Muscle of back (tissue), 11 donors: ENCODE data around the gene LRRFIP1. TPM values are rescaled to one million over a fixed set of nuclear protein-coding genes. Genes with fewer than 3 reads are reported as not detected.
"Not testable (repeated sequence)": the region's sequence is repeated elsewhere in the genome, so short reads cannot be mapped to it uniquely, and the experiment has no call there.

ENCODE experiments used
- DNase-seq, 3 donors: peaks; one replicate each; pipeline versions ENCODE4 v3.0.0 to v3.0.0-alpha.2; 2013
- polyA plus RNA-seq, 10 donors: library from polyadenylated mRNA; unstranded; fragments of 120-200 nt; gene quantifications; one replicate each; pipeline ENCODE4 v1.2.1, GENCODE V29; 2013; ENCODE audit not compliant: insufficient read length in 10 of 10

LRRFIP1 gene
- polyA plus RNA-seq, 10 donors, result 95.0 to 194 (median 137) TPM

GRCh38 chr2:237682856-237683670, 55.7 kb downstream of the LRRFIP1 start:
- peak in 1 of 3 donors; percentile 51 for DNase-seq

GRCh38 chr2:237685408-237685807, 58.0 kb downstream of the LRRFIP1 start:
- no peak for DNase-seq

GRCh38 chr2:237686659-237687136, 59.3 kb downstream of the LRRFIP1 start:
- peak in 1 of 3 donors; percentile 41 for DNase-seq

GRCh38 chr2:237688081-237688480, 60.7 kb downstream of the LRRFIP1 start:
- DNase-seq, result no peak

GRCh38 chr2:237688541-237688940, 61.2 kb downstream of the LRRFIP1 start:
- DNase-seq, result not testable (repeated sequence)

- DNase-seq, result peak in 1 of 3 donors; percentile 29
Measured at GRCh38 chr2:237689336-237690131, 62.1 kb downstream of the LRRFIP1 start.

GRCh38 chr2:237691029-237691907, 63.9 kb downstream of the LRRFIP1 start:
- peak in 1 of 3 donors; percentile 61 for DNase-seq

- peak; percentile 88 to 91 (median 90) for DNase-seq
Measured at GRCh38 chr2:237691908-237692600, 64.7 kb downstream of the LRRFIP1 start.

- DNase-seq, result no peak
Measured at GRCh38 chr2:237692601-237693290, 65.4 kb downstream of the LRRFIP1 start.

- peak in 1 of 3 donors; percentile 37 for DNase-seq
Measured at GRCh38 chr2:237693291-237693994, 66.1 kb downstream of the LRRFIP1 start.

- no peak for DNase-seq
Measured at GRCh38 chr2:237694415-237695194, 67.2 kb downstream of the LRRFIP1 start.

- DNase-seq, result peak in 2 of 3 donors; percentile 36 to 82
Measured at GRCh38 chr2:237695201-237695780, 67.9 kb downstream of the LRRFIP1 start.

- no peak for DNase-seq
Measured at GRCh38 chr2:237696461-237696860, 69.1 kb downstream of the LRRFIP1 start.

GRCh38 chr2:237697586-237698357, 70.4 kb downstream of the LRRFIP1 start:
- no peak for DNase-seq

- no peak for DNase-seq
Measured at GRCh38 chr2:237698358-237698694, 70.9 kb downstream of the LRRFIP1 start.

- no peak for DNase-seq
Measured at GRCh38 chr2:237699870-237700511, 72.6 kb downstream of the LRRFIP1 start.

- DNase-seq, result peak; percentile 77 to 91 (median 80)
Measured at GRCh38 chr2:237700512-237701032, 73.2 kb downstream of the LRRFIP1 start.
